Natural killer cell treated with Interleukin-12 subunit alpha and Interleukin-12 subunit beta and Interleukin-15 and Interleukin-18, amount 100 ng/mL, for 72 hours (primary cell): Measurements from ENCODE around the gene APBB2. TPM values are rescaled to one million over a fixed set of nuclear protein-coding genes. Genes with fewer than 3 reads are reported as not detected.
"Not testable (repeated sequence)": the region's sequence is repeated elsewhere in the genome, so short reads cannot be mapped to it uniquely, and the experiment has no call there.

Experiments used
- ATAC-seq, 2 donors: fragments of 150-1000 bp; cut with Tn5 transposase in 1 of 2; sonication (Bioruptor Pico), chemical (Tn5 transposase) in 1 of 2; 2 replicates each; pipeline ENCODE4 v1.10.0; 2021
- DNase-seq: peaks from one replicate; pipeline ENCODE4 v3.0.0; 2022; ENCODE audit warnings: low spot score
- H3K27ac Mint-ChIP-seq, 2 donors: 1 replicate in 1 of 2; 2 replicates in 1 of 2; pipeline ENCODE4 v1.8.0; 2022; ENCODE audit warnings: mixed read lengths in 2 of 2, mild to moderate bottlenecking in 1 of 2, moderate library complexity in 1 of 2
- H3K27me3 Mint-ChIP-seq, 2 donors: 1 replicate in 1 of 2; 2 replicates in 1 of 2; pipeline ENCODE4 v1.8.0; 2022; ENCODE audit warnings: mixed read lengths in 2 of 2
- H3K36me3 Mint-ChIP-seq: one replicate; pipeline ENCODE4 v1.8.0; 2022; ENCODE audit warnings: mixed read lengths
- H3K4me1 Mint-ChIP-seq, 2 donors: 1 replicate in 1 of 2; 2 replicates in 1 of 2; pipeline ENCODE4 v1.8.0; 2022; ENCODE audit warnings: low read depth in 2 of 2, mixed read lengths in 2 of 2, mild to moderate bottlenecking in 1 of 2
- H3K4me3 Mint-ChIP-seq: one replicate; pipeline ENCODE4 v1.8.0; 2022; ENCODE audit warnings: mixed read lengths
- H3K9me3 Mint-ChIP-seq: 2 replicates; pipeline ENCODE4 v1.8.0; 2022; ENCODE audit warnings: mixed read lengths
- total RNA-seq, 2 donors: library from RNA; stranded (reverse); gene quantifications; one replicate each; pipeline ENCODE4 v1.2.3, GENCODE V29; 2022

APBB2 gene
- total RNA-seq, 2 donors from 2014 or later, result 18.7 to 31.9 TPM

DNA sequence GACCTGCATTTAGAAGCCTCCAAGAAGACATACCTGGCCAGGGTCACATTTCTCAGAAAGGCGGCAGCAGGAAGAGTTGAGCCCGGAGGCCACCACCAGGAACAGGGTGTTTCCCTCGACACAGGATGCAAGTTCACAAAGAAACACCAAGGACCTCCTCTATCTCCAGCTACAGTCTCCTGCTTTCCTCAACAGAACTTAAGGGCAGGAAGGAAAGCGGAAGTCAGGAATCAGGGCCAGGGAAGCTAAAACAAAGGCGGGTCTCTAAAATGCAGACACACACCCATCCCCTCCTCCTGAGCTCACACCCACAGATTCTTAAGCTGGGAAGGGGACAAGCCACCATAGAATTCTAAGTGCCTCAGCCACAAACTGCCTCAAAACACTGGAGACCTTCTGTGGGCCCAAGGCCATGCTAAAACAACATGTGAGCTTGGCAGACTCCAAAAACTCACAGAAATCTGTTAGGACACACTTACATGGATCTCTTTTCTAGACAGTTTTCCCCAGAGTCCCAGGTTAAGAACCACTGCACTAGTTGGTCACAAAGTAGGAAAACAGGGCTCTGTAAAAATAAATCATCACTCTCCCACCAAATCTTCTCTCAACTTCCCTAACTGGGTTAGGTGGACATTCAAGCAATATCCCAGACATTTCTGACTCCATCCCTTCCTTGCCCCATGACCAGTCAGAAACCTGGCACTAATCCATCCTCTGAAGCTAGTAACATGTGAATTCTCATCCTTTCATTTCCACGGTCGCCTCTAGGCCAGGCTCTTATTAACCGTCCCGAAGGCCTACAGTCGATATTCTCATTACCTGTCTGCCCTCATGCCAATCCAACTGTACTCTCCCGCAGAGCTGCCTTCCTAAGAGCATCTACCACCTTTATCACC lies 163.2 kb downstream of the APBB2 start:
- no peaks in the 10 kb centered on the region for H3K27me3 Mint-ChIP-seq
- DNase-seq, result no peak
- ATAC-seq, result no peak
- no peaks in the 10 kb centered on the region for H3K4me1 Mint-ChIP-seq
- H3K36me3 Mint-ChIP-seq, result no peaks in the 10 kb centered on the region
- H3K4me3 Mint-ChIP-seq, result no peak overlapping the region
- peaks cover 4% of the 10 kb centered on the region for H3K9me3 Mint-ChIP-seq
- no peak overlapping the region for H3K27ac Mint-ChIP-seq

DNA sequence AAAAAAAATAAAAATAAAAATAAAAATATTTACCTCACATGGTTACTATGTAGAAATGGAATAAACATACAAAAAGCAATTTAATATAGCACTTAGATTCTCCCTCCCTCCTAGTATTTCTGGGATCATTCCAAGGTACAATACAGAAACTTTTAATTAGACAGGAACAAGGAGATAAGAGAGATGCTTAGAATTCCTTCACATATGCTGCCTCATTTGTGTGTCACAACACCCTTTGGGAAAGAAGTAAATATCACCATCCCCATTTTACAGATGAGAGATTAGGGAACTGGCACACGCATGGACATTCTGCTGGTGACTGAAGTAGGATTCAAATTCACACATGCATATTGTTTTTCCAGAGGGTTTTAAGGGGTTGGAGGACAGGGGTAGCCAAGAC lies 164.2 kb downstream of the APBB2 start:
- Mint-ChIP-seq H3K27ac (no peak overlapping the region), H3K9me3 (peaks cover 5% of the 10 kb centered on the region), H3K4me3 (no peak overlapping the region), H3K36me3 (no peaks in the 10 kb centered on the region), H3K27me3 (no peaks in the 10 kb centered on the region), H3K4me1 (no peaks in the 10 kb centered on the region)
- ATAC-seq (no peak), DNase-seq (no peak)

DNA sequence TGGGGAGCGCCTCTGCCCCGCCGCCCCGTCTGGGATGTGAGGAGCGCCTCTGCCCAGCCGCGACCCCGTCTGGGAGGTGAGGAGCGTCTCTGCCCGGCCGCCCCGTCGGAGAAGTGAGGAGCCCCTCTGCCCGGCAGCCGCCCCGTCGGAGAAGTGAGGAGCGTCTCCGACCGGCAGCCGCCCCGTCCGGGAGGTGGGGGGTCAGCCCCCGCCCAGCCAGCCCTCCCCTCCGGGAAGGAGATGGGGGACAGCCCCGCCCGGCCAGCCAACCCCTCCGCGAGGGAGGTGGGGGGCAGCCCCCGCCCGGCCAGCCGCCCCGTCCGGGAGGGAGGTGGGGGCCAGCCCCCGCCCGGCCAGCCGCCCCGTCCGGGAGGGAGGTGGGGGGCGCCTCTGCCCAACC lies 165.2 kb downstream of the APBB2 start:
- not testable (repeated sequence) for H3K27me3 Mint-ChIP-seq, DNase-seq, H3K36me3 Mint-ChIP-seq, ATAC-seq, H3K27ac Mint-ChIP-seq, H3K4me3 Mint-ChIP-seq, H3K4me1 Mint-ChIP-seq
- peaks cover 11% of the 10 kb centered on the region for H3K9me3 Mint-ChIP-seq

DNA sequence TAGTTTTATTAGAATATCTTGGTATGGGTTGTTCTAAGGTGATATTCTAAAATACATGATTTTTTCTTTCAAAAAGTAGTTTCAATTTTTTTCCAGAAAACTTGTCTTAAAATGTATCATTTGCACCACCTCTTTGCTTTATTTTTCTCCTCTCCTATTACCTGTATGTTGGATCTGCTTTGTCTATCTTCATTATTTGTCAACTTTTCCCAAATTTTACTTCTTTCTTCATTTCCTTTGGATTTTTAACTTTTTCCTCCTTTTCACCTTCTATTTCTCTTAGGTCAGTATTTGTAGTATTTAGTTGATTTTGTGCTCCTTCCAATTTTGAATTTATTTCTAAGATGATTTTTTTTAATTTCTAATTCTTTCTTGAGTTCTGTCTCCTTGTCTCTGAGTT lies 169.6 kb downstream of the APBB2 start:
- no peaks in the 10 kb centered on the region for H3K27me3 Mint-ChIP-seq
- no peaks in the 10 kb centered on the region for H3K4me1 Mint-ChIP-seq
- H3K9me3 Mint-ChIP-seq, result peaks cover 11% of the 10 kb centered on the region
- DNase-seq (no peak), ATAC-seq (no peak)
- H3K36me3 Mint-ChIP-seq, result peaks cover 5% of the 10 kb centered on the region
- no peak overlapping the region for H3K27ac Mint-ChIP-seq
- no peak overlapping the region for H3K4me3 Mint-ChIP-seq

DNA sequence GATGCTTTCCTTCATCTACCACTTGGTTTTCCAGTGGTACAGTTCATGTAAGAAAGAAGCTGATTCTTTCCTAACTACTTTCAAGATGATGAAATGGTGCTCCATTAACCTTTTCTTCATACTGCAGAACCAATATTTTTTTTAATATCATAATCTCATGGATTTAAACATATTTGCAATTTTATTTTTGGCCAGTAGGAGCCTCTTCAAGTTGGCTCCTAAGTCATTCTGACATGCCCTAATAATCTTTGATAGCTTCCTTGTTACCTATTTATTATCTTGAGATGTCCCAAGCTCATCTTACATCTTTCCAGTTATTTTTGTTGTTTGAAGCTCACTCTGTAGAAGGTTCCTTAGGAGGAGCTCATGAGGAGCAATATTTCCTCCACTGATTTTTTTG lies 170.2 kb downstream of the APBB2 start:
- H3K36me3 Mint-ChIP-seq, result peaks cover 5% of the 10 kb centered on the region

DNA sequence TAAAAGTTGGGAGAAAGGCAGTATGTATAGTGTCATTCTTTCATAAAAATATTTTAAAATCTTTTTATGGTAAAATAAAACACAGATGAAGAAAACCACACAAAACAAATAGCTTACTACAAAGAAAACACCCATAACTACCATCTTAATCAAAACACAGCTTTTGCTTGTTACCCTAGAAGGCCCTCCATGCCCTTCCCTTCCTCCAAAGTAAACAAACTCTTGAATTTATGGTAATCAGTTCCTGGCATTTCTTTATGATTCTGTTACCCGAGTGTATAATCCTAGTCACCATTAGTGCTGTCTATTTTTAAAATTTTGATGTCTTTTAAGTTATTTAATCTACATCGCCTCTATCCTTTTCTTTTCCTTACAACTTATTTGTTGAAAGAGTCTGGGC lies 170.9 kb downstream of the APBB2 start:
- H3K36me3 Mint-ChIP-seq, result peaks cover 5% of the 10 kb centered on the region
- no peak overlapping the region for H3K4me3 Mint-ChIP-seq
- peaks cover 11% of the 10 kb centered on the region for H3K9me3 Mint-ChIP-seq
- no peaks in the 10 kb centered on the region for H3K27me3 Mint-ChIP-seq
- ATAC-seq (no peak), DNase-seq (no peak)
- no peaks in the 10 kb centered on the region for H3K4me1 Mint-ChIP-seq
- H3K27ac Mint-ChIP-seq, result no peak overlapping the region

More for the DNA sequence above, 170.2 kb downstream of the APBB2 start:
- Mint-ChIP-seq H3K9me3 (peaks cover 11% of the 10 kb centered on the region), H3K4me1 (no peaks in the 10 kb centered on the region), H3K4me3 (no peak overlapping the region), H3K27me3 (no peaks in the 10 kb centered on the region), H3K27ac (no peak overlapping the region)
- no peak for DNase-seq
- ATAC-seq, result no peak

DNA sequence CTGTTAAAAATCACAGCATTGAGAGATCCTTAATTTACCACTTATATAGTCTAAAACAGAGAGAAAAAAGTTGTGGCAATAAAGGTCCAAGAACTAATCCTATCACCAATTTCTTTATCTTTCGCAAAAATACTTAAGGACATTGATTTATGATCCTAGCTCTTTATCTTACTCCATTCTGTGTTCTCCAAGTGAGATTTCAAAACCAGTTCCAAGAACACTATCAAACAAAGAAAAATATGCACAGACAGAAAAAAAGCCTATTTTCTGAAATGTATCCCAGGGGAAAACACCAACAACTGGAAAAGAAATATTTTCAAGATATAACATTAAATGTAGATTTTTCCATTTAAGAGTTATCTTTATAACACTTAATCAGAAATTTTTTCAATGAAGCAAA lies 172.8 kb downstream of the APBB2 start:
- ATAC-seq (no peak), DNase-seq (no peak)
- Mint-ChIP-seq H3K27ac (no peak overlapping the region), H3K9me3 (peaks cover 11% of the 10 kb centered on the region), H3K27me3 (no peaks in the 10 kb centered on the region), H3K4me1 (no peaks in the 10 kb centered on the region), H3K4me3 (no peak overlapping the region), H3K36me3 (peaks cover 5% of the 10 kb centered on the region)

DNA sequence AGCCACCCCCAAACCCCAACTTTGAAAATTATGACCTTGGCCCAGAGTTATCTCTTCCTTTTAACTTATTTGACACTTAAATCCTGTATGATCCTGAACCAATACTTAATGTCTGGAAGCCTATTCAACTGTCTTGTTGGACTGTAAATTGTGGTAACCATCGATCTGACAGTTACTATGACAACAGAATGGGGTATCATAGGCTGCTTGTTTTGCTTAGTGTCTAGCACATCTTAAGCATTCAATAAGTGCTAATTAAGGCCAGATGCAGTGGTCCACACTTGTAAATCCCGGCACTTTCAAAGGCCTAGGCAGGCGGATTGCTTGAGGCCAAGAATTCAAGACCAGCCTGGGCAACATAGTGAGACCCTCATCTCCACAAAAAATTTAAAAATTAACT lies 175.0 kb downstream of the APBB2 start:
- Mint-ChIP-seq H3K27ac (no peak overlapping the region), H3K9me3 (peaks cover 1% of the 10 kb centered on the region), H3K36me3 (peaks cover 2% of the 10 kb centered on the region), H3K4me3 (no peak overlapping the region), H3K4me1 (no peaks in the 10 kb centered on the region), H3K27me3 (no peaks in the 10 kb centered on the region)
- ATAC-seq (no peak), DNase-seq (no peak)

DNA sequence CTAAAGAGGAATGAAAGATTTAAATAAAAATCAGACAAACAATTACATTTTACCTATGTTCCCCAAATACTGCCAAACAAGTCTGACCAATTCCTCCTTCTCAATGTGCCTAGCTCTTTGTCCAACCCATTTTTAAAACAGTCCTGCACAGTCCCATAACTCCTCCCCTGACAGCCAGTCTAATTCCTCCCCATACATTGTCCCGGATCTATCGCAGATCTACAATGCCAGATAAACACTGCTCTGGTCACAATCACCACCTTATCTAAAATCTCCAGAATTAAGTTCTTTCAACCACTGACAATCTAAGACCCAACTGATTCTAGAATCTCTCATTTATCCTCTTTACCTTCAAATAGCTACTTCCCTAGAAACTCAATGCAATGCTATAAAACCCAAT lies 176.0 kb downstream of the APBB2 start:
- Mint-ChIP-seq H3K36me3 (no peaks in the 10 kb centered on the region), H3K4me1 (no peaks in the 10 kb centered on the region), H3K9me3 (no peaks in the 10 kb centered on the region), H3K4me3 (no peak overlapping the region), H3K27me3 (no peaks in the 10 kb centered on the region), H3K27ac (no peak overlapping the region)
- DNase-seq (no peak), ATAC-seq (no peak)

DNA sequence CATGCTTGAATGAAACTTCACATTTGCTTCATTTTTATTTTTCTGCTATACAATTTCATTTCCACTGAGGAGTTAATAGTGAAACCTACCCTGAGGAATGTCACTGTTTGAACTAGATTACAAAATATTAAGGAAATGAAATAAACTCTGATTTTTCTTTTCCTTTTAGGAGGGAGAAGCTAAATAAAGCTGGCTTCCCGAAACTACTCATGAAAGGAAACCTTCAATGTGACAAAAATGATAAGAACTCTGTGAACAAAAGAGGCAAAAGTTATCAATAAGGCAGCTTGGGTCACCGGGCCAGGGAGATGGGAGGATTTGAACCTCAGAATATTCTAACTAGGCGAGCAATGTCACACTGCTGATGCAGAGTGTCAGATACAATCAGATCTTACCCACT lies 185.2 kb downstream of the APBB2 start:
- Mint-ChIP-seq H3K9me3 (peaks cover 16% of the 10 kb centered on the region), H3K36me3 (peaks cover 10% of the 10 kb centered on the region), H3K4me3 (no peak overlapping the region), H3K4me1 (no peaks in the 10 kb centered on the region), H3K27me3 (no peaks in the 10 kb centered on the region), H3K27ac (no peak overlapping the region)
- DNase-seq (no peak), ATAC-seq (no peak)

DNA sequence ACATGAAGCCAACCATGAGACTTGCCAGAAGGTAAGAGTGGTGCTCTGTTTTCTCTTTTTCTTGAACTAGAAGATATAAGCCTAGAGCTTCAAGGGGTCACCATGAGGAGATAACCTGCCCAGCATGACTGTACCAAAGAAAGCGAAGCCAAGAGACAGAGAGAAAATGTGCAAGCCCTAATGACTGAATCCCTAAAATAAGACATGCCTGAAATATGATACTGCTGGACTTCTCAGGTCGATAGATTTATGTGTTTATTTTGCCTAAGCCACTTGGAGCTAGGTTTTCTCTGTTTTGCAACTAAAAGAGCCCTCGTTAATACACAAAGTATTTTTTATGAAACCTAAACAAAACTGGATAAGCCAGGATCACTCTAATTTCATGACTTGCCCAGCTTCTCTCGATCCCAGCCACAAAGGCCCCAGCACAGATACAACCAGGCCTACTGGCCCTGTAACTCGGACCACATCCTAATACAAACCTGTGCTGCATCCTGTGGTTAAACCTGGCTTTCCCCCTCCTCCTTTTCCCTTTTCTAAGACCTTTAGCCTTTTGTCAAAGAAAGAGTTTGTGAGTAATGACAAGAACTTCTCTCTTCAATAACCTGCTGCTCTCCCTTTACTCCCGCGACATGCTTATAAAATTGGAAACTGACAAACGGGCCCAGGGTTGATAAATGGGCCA lies 185.8 kb downstream of the APBB2 start:
- H3K36me3 Mint-ChIP-seq, result peaks cover 16% of the 10 kb centered on the region
- H3K9me3 Mint-ChIP-seq, result peaks cover 19% of the 10 kb centered on the region
- H3K4me3 Mint-ChIP-seq, result no peak overlapping the region
- no peaks in the 10 kb centered on the region for H3K27me3 Mint-ChIP-seq
- no peaks in the 10 kb centered on the region for H3K4me1 Mint-ChIP-seq
- ATAC-seq, result no peak
- no peak for DNase-seq
- H3K27ac Mint-ChIP-seq, result no peak overlapping the region

DNA sequence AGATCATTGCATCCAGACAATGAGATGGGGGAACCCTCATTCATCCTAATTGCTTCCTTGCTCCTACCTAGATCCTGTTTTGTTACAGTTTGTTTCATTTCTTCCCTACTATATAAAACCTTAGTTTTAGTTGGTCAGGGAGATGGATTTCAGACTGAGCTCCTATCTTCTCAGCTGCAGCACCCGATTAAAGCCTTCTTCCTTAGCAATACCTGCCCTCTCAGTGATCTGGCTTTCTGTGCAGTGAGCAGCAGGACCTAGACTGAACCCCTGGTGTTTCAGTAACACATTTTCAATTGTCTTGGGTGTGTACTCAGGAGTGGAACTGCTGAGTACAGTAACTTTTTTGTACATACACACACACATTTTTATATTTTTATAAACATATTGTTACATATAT lies 187.4 kb downstream of the APBB2 start:
- H3K27ac Mint-ChIP-seq, result no peak overlapping the region
- DNase-seq (no peak), ATAC-seq (no peak)
- no peaks in the 10 kb centered on the region for H3K4me1 Mint-ChIP-seq
- H3K9me3 Mint-ChIP-seq, result peaks cover 22% of the 10 kb centered on the region
- H3K36me3 Mint-ChIP-seq, result peaks cover 16% of the 10 kb centered on the region
- no peaks in the 10 kb centered on the region for H3K27me3 Mint-ChIP-seq
- no peak overlapping the region for H3K4me3 Mint-ChIP-seq

DNA sequence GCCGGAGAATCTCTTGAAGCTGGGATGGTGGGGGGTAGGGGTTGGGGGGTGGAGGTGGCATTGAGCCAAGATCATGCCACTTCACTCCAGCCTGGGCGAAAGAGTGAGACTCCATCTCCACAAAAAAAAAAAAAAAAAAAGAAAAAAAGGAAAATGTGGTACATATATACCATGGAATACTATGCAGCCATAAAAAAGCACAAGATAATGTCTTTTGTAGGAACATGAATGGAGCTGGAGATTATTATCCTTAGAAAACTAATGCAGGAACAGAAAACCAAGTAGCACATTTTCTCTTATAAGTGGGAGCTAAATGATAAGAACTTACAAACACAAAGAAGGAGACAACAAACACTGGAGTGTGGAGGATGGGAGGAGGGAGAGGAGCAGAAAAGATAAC lies 188.5 kb downstream of the APBB2 start:
- Mint-ChIP-seq H3K36me3 (peaks cover 16% of the 10 kb centered on the region), H3K4me3 (no peak overlapping the region)
- ATAC-seq, result no peak

More for the DNA sequence above, 188.5 kb downstream of the APBB2 start:
- H3K27ac Mint-ChIP-seq, result no peak overlapping the region
- no peak for DNase-seq
- no peaks in the 10 kb centered on the region for H3K27me3 Mint-ChIP-seq
- H3K4me1 Mint-ChIP-seq, result no peaks in the 10 kb centered on the region
- H3K9me3 Mint-ChIP-seq, result peaks cover 22% of the 10 kb centered on the region
